ENCODE data around the gene ZNF235. TPM values are rescaled to one million over a fixed set of nuclear protein-coding genes. Genes with fewer than 3 reads are reported as not detected.

ZNF235 gene
- total RNA-seq, 1 donor from 2014 or later = 6.5 TPM

DNA sequence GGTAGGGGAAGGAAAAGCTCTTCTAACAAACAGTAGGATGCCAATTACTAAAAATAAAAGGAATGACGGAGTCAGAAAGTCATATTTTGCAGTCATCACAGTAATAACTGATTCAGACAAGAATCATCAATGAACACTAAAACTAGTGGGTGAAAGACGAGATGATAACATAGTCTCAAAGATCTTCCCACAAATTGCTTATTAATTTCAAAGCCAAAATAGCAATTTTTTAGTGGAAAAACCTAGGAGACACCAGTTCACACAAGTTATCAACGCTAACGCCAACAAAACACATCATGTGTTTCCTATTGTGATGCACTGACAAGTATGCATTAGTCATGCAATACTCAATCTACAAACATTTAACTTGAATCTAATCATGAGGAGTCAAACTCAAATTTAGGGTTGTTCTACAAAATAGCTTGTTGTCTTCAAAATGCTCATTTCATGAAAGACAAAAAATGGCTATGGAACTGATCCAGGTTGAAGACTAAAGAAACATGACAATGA is 26.6 kb downstream of the ZNF235 start:
- peaks cover 91% of the 10 kb centered on the region for H3K9me3 ChIP-seq
- intact Hi-C loops (cut with DNase I) = no loop called here

DNA sequence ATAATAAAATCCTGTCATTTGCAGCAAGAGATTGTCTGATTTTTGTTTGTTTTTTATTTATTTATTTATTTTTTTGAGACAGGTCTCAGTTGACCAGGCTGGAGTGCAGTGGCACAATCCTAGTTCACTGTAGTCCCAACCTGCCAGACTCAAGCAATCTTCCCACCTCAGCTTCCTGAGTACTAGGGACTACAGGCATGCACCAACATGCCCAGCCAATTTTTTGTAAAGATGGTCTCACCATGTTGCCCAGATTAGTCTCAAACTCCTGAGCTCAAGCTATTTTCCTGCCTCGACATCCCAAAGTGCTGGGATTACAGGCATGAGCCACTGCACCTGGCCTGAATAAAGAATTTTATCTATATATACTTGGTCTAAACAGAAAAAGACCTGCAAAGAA is 27.5 kb downstream of the ZNF235 start:
- peaks cover 88% of the 10 kb centered on the region for H3K9me3 ChIP-seq
- no peak for DNase-seq
- ATAC-seq = no peak
- H3K4me3 ChIP-seq = no peak overlapping the region
- TF ChIP-seq CTCF (IDR thresholded peaks at IDR 0.05) = no peak
- no peaks in the 10 kb centered on the region for H3K4me1 ChIP-seq
- H3K36me3 ChIP-seq = no peaks in the 10 kb centered on the region
- intact Hi-C loops (cut with DNase I) = no loop called here
- no peak overlapping the region for H3K27ac ChIP-seq
- no peaks in the 10 kb centered on the region for H3K27me3 ChIP-seq (ENCODE audit: low read depth)

More for the DNA sequence above, 26.6 kb downstream of the ZNF235 start:
- TF ChIP-seq CTCF (IDR thresholded peaks at IDR 0.05) = no peak
- no peaks in the 10 kb centered on the region for H3K36me3 ChIP-seq
- ATAC-seq = no peak
- no peak overlapping the region for H3K27ac ChIP-seq
- no peaks in the 10 kb centered on the region for H3K4me1 ChIP-seq
- H3K27me3 ChIP-seq (ENCODE audit: low read depth) = no peaks in the 10 kb centered on the region
- no peak overlapping the region for H3K4me3 ChIP-seq
- DNase-seq = no peak

GRCh38 chr19:44260695-44261446 is 44.0 kb downstream of the ZNF235 start:
- Histone ChIP-seq H3K4me1 (no peaks in the 10 kb centered on the region), H3K9me3 (peaks cover 80% of the 10 kb centered on the region), H3K27ac (no peak overlapping the region), H3K36me3 (no peaks in the 10 kb centered on the region), H3K27me3 (ENCODE audit: low read depth) (no peaks in the 10 kb centered on the region), H3K4me3 (no peak overlapping the region)
- no peak for ATAC-seq
- intact Hi-C loops (cut with DNase I) = no loop called here
- no peak for TF ChIP-seq CTCF (IDR thresholded peaks at IDR 0.05)
- DNase-seq = no peak

DNA sequence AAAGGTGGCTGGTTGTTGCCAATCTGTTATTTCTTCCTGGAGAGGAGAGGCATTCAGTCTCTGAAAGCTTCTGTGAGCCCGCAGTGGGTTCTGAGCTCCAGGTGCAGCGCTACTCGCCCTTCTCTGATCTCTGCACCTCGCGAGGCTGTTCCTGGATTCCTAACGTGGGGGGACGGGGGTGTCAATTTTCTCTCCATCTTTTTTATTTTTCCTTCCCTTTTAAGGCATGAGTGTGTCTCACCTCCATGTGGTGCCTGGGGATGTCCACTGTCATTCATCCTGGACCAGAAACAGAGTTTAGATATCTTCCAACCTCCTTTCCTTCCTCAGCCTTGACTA is 44.5 kb downstream of the ZNF235 start:
- H3K27ac ChIP-seq = no peak overlapping the region
- no peaks in the 10 kb centered on the region for H3K4me1 ChIP-seq
- DNase-seq (no peak), ATAC-seq (no peak)
- H3K36me3 ChIP-seq = no peaks in the 10 kb centered on the region
- TF ChIP-seq CTCF (IDR thresholded peaks at IDR 0.05) = no peak
- H3K9me3 ChIP-seq = peaks cover 80% of the 10 kb centered on the region
- intact Hi-C loops (cut with DNase I) = no loop called here
- H3K4me3 ChIP-seq = peak overlapping the region; percentile 39
- no peaks in the 10 kb centered on the region for H3K27me3 ChIP-seq (ENCODE audit: low read depth)

- H3K9me3 ChIP-seq = peaks cover 83% of the 10 kb centered on the region
- intact Hi-C loops (cut with DNase I) = no loop called here
- H3K4me3 ChIP-seq = no peak overlapping the region
- no peaks in the 10 kb centered on the region for H3K4me1 ChIP-seq
- ATAC-seq (no peak), DNase-seq (no peak)
- no peaks in the 10 kb centered on the region for H3K27me3 ChIP-seq (ENCODE audit: low read depth)
- no peak for TF ChIP-seq CTCF (IDR thresholded peaks at IDR 0.05)
- no peak overlapping the region for H3K27ac ChIP-seq
- no peaks in the 10 kb centered on the region for H3K36me3 ChIP-seq
Observed at GRCh38 chr19:44258835-44259413, 45.9 kb downstream of the ZNF235 start.
